Measurements from ENCODE around the gene EGFL7. TPM values are rescaled to one million over a fixed set of nuclear protein-coding genes. Genes with fewer than 3 reads are reported as not detected.

The EGFL7 gene
- total RNA-seq, 2 donors from 2014 or later, result 5.7 TPM; not detected in 1

DNA sequence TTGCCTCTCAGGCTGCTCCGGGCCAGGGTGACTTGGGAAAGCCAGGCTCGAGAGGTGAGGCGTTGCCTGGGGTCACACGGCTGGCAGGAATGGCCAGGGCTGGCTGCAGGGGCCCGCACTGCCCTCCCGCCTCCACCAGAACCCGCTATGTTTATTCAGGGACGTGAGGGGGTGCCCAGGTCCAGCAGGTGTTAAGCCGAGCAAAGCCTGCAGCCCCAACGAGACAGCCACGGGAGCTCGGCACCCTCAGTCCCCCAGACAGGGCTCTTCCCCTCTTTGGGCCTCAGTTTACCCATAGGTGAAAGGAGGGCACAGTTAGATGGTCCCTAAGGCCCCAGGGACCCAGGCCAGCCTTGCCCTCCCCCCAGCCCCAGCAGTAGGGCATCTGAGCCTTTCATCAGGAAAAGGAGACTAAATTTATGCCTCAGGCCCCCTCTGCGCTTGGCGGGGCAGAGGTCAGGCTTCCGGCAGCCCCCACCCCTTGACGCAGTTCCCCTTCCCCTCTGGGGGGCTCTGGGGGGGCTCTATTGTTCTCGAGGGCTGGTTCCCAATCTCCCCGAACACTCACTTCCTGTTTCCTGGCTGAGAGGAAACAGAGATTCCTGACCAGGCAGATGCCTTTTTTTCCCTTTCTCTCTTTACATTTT lies 7.1 kb upstream of the EGFL7 start:
- DNase-seq, result peak in 1 of 3 donors; percentile 7
- Mint-ChIP-seq H3K4me1 (peaks cover 8% of the 10 kb centered on the region), H3K27ac (no peak overlapping the region), H3K36me3 (ENCODE audit: low read depth) (peaks cover 2% of the 10 kb centered on the region), H3K4me3 (no peak overlapping the region), H3K27me3 (peaks cover 43% of the 10 kb centered on the region)
- H3K9me3 ChIP-seq (ENCODE audit: control insufficient read depth, low read length, poor library complexity, severe bottlenecking), result no peaks in the 10 kb centered on the region
- no peak for ATAC-seq

DNA sequence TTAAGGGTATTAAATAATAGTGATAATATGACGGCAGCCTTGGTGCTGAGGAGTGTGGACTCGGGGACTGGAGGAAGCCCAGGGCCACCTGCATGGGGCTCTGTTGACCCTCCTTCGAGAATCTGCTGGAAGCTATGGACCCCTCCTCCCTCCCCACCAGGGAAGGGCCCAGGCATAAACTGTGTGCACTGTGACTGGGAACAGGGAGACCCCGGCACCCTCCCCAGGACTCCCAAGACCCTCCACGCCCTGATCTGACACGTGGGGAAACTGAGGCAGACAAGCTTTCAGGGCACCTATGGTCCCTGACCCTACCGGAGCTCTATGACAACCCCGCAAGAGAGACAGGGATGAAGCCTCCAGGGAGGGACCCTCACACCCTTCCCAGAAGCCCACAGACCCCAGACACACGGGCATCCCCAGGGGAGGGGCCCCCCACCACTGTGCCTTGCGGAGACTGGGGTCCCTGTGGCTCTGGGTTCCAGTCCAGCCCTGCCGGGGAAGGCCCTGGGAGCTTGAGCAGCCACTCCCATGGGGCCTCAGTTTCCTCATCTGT lies 6.5 kb upstream of the EGFL7 start:
- no peaks in the 10 kb centered on the region for H3K9me3 ChIP-seq (ENCODE audit: control insufficient read depth, low read length, poor library complexity, severe bottlenecking)
- Mint-ChIP-seq H3K36me3 (ENCODE audit: low read depth) (peaks cover 2% of the 10 kb centered on the region), H3K4me1 (peaks cover 8% of the 10 kb centered on the region), H3K27me3 (peaks cover 43% of the 10 kb centered on the region), H3K4me3 (no peak overlapping the region), H3K27ac (no peak overlapping the region)
- ATAC-seq (no peak), DNase-seq (peak in 1 of 3 donors; percentile 8)

DNA sequence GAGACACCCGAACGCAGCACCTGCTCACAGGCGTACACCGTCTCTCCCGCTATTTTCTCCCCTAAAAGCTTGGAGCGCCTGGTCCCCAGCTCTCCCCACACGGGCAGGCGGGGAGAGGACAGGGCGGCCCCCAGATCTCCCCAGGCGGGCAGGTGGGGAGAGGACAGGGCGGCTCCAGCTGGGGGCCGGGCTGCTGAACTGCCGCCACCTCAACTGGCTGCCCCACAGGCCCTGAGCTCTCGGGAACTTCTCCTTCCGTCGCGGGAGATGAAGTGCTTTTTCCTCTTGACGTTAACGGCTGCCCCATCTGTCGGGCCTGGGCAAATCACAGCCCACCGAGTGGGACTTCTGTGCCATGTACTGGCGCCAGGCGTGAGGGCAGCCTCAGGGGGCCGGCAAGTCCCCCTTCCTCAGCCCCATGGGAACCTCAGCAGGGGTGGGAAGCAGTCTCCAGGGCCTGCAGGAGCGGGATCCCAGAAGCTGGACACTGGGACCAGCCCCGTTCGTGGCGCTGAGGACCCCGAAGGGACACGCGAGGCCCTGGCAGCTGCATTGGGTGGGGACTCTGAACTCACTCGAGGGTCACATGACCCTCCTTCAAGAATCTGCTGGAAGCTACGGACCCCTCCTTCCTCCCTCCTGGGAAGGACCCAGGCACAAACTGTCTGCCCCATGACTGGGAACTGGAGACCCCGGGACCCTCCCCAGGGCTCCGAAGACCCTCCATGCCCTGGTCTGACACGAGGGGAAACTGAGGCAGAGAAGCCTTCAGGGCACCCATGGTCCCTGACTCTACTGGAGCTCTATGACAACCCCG lies 5.7 kb upstream of the EGFL7 start:
- peaks cover 41% of the 10 kb centered on the region for H3K27me3 Mint-ChIP-seq

DNA sequence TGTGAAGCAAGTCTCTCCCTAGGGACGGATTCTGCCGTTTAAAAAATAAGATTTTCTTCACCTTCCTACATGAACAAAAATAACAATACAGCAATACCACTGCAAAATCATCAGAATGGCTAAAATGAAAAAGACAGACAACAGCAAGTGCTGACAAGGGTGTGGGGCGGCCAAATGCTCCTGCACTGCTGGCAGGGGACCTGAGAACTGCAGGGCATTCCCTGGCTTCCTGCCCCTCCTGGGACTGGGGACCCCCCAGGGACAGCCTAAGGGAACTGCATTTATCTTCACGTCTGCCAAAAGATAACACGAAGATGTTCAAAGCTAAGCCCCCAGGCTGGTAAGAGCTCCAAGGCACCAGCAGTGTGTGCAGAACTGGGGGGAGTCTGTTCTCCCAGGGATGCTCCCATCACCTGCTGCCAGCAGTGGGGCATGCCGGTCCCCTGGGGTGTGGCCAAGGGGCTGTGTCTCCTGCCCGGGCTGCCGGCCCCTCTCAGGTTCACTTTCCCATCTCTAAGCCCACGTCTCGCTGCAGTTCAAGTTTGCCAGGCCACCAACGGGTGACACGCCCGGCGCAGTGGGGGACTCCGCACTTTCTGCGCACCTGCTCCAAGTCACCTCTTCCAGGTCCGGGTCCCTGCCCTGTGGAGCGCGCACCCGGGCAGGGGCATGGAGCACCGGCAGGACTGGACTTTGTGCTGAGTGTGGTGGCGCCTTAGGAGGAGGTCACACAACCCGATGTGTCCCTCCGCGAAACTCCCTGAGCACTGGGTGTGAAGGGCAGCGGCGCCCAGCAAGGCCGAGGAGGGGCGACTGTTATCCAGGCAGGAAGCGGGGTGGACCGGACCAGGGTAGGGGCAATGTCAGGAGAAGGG lies 4.5 kb upstream of the EGFL7 start:
- Mint-ChIP-seq H3K27me3 (peaks cover 32% of the 10 kb centered on the region), H3K36me3 (ENCODE audit: low read depth) (no peaks in the 10 kb centered on the region), H3K4me1 (peaks cover 8% of the 10 kb centered on the region), H3K27ac (no peak overlapping the region), H3K4me3 (peak overlapping the region; percentile 36)
- no peaks in the 10 kb centered on the region for H3K9me3 ChIP-seq (ENCODE audit: control insufficient read depth, low read length, poor library complexity, severe bottlenecking)
- DNase-seq (no peak), ATAC-seq (no peak)

More for the DNA sequence above, 5.7 kb upstream of the EGFL7 start:
- H3K9me3 ChIP-seq (ENCODE audit: control insufficient read depth, low read length, poor library complexity, severe bottlenecking), result no peaks in the 10 kb centered on the region
- H3K36me3 Mint-ChIP-seq (ENCODE audit: low read depth), result peaks cover 2% of the 10 kb centered on the region
- ATAC-seq, result peak; percentile 33
- no peak overlapping the region for H3K27ac Mint-ChIP-seq
- DNase-seq, result no peak
- H3K4me3 Mint-ChIP-seq, result no peak overlapping the region
- H3K4me1 Mint-ChIP-seq, result peaks cover 8% of the 10 kb centered on the region

DNA sequence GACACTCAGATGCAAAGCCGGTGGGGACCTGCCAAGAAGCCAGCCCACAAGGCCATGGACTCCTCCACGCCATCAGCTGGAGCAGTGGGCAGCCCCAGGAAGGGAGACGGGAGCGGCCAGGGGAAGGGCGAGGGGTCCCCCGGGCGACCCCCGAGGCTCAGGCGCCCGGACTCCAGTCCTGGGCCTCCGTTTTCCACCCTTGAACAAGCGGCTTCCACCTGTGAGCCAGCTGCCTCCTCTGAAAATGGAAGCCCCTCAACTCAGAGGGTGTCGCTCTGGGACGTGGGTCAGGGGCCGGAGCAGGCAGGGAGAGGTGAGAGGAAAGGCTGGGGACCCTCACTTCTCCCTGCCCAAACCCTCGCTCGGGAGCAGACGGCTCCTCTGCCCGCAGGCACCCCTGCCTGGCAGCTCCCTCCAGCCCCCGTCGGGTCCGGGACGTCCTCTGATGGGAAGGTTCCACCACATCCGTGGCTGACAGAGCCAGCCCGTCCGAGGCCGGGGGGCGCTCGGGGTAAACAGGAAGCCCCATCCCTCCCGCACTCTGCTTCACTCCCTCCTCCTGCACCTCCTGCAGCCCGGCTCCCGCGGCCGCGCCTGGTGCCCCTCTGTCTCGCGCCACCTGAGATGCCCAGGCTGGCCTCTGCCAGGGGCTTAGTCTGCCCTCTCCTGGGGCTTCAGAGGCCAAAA lies 3.7 kb upstream of the EGFL7 start:
- Mint-ChIP-seq H3K4me3 (peak overlapping the region; percentile 19), H3K27ac (no peak overlapping the region), H3K27me3 (peaks cover 32% of the 10 kb centered on the region), H3K36me3 (ENCODE audit: low read depth) (no peaks in the 10 kb centered on the region), H3K4me1 (peaks cover 8% of the 10 kb centered on the region)
- ATAC-seq (peak; percentile 42), DNase-seq (no peak)
- no peaks in the 10 kb centered on the region for H3K9me3 ChIP-seq (ENCODE audit: control insufficient read depth, low read length, poor library complexity, severe bottlenecking)

DNA sequence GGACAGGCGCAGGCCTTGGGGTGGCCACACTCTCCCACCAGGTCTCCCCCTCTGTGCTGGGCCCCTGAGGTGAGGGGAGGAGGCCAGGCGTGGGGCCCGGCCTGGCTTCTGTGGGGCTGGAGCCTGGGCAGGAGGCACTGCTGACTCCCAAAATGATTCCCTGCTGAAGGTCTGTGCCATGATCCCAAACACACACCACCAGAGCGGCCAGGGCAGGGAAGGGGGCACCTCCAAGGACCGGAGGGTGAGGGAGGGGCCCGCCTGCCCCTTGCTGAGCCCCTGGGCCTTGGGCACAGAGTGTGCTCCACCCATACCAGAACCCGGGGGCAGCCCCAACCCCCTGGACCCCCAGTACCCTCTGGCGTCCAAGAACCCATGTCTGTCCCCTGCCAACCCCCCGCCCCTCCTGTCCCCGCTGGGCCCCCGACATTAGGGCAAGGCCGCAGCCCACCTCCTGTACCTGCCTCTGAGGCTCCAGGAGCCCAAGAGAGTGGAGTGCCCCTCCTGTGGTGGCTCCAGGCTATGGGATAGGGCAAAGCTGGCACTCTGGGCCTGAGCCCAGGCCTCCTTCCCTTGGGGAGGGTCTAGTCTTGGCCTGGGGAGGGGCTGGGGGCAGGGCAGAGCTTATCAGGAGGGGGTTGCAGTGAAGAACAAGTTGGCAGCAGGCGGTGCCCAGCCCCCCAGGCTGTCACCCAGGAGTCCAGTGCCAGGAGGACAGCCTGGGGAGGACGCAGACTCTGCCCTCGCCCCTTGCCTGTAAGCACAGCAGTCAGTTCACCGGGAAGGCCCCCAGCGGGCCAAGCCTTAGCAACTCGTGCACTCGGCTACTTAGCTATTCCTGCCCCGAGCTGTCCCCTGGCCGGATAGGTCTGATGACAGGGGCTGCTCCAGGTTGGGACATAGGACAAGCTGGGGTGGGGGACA lies 2.6 kb upstream of the EGFL7 start:
- H3K27me3 Mint-ChIP-seq, result peaks cover 39% of the 10 kb centered on the region
- ATAC-seq (no peak), DNase-seq (no peak)
- peaks cover 11% of the 10 kb centered on the region for H3K4me1 Mint-ChIP-seq
- H3K4me3 Mint-ChIP-seq, result no peak overlapping the region
- H3K27ac Mint-ChIP-seq, result no peak overlapping the region
- no peaks in the 10 kb centered on the region for H3K36me3 Mint-ChIP-seq (ENCODE audit: low read depth)
- no peaks in the 10 kb centered on the region for H3K9me3 ChIP-seq (ENCODE audit: control insufficient read depth, low read length, poor library complexity, severe bottlenecking)

DNA sequence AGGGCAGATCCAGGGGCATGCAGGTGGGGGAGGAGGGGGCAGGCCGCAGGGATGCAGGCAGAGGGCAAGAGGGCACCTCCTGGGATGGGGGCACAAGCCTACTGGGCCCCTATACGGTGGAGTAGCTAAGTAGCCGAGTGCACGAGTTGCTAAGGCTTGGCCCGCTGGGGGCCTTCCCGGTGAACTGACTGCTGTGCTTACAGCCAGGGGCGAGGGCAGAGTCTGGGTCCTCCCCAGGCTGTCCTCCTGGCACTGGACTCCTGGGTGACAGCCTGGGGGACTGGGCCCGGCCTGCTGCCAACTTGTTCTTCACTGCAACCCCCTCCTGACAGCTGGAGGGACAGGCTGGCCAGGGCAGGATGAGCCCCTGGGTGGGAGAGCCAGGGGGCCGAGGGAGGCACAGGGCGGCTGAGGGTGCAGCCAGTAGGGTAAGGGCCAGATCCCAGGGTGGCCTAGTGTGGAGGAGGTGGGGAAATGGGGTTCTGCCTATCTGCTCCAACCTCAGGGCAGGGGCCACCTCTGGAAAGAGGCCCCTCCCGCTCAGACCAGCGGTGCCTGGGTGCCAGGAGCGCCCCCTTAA lies 1.7 kb upstream of the EGFL7 start:
- ATAC-seq (no peak), DNase-seq (no peak)
- Mint-ChIP-seq H3K4me1 (peaks cover 12% of the 10 kb centered on the region), H3K36me3 (ENCODE audit: low read depth) (no peaks in the 10 kb centered on the region), H3K4me3 (no peak overlapping the region), H3K27me3 (peaks cover 38% of the 10 kb centered on the region), H3K27ac (no peak overlapping the region)
- no peaks in the 10 kb centered on the region for H3K9me3 ChIP-seq (ENCODE audit: control insufficient read depth, low read length, poor library complexity, severe bottlenecking)

DNA sequence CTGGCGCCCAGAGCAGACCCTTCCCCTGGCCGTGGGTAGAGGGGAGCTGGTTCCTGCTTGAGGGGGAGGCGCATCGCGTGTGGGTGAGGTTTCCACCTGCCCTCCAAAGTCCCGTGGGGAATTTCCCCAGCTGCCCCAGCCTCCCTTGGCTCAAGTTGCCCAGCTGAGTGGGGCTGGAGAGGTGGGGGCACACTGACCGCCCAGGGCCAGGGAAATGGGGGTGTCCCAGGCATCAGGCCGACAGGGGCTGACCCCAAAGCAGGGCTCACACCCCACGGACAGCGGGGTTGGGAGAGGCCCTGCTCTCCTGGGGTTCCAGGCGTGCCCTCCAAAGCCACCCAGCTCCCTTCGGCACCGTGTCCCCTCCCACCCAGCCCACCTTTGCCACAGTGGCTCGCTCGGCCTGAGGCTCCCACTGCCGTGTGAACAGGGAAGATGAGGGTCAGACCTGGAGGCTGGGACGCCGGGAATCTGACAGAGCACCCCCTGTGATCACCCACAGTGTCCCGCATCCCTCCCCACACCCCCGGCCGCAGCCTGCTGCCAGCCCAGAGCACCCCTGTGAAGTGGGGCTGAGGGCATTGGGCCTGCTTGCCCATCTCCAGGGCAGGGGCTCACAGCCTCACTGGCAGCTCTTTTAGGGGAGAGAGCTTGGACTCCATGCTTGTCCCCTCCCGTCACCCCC lies 933 bp upstream of the EGFL7 start:
- H3K4me1 Mint-ChIP-seq, result peaks cover 12% of the 10 kb centered on the region
- no peaks in the 10 kb centered on the region for H3K36me3 Mint-ChIP-seq (ENCODE audit: low read depth)
- DNase-seq (no peak), ATAC-seq (no peak)
- peaks cover 32% of the 10 kb centered on the region for H3K27me3 Mint-ChIP-seq
- no peak overlapping the region for H3K27ac Mint-ChIP-seq
- H3K9me3 ChIP-seq (ENCODE audit: control insufficient read depth, low read length, poor library complexity, severe bottlenecking), result no peaks in the 10 kb centered on the region
- no peak overlapping the region for H3K4me3 Mint-ChIP-seq

DNA sequence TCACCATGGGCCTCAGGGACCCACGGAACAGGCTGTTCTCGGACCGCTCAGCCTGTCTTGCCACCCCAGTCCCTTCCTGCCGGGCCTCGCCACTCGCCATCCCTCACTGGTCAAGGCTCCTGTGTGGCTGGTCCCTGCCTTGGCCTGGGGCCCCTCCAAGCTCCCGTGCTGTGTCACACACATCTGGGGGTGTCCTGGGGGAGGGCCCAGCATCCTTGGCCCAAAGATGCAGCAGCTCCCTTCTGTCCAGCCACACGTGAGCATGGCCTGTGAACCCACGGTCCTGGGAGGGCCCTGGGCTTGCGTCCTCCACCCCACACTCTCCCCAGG lies 425 bp upstream of the EGFL7 start:
- no peak overlapping the region for H3K4me3 Mint-ChIP-seq
- no peaks in the 10 kb centered on the region for H3K36me3 Mint-ChIP-seq (ENCODE audit: low read depth)

DNA sequence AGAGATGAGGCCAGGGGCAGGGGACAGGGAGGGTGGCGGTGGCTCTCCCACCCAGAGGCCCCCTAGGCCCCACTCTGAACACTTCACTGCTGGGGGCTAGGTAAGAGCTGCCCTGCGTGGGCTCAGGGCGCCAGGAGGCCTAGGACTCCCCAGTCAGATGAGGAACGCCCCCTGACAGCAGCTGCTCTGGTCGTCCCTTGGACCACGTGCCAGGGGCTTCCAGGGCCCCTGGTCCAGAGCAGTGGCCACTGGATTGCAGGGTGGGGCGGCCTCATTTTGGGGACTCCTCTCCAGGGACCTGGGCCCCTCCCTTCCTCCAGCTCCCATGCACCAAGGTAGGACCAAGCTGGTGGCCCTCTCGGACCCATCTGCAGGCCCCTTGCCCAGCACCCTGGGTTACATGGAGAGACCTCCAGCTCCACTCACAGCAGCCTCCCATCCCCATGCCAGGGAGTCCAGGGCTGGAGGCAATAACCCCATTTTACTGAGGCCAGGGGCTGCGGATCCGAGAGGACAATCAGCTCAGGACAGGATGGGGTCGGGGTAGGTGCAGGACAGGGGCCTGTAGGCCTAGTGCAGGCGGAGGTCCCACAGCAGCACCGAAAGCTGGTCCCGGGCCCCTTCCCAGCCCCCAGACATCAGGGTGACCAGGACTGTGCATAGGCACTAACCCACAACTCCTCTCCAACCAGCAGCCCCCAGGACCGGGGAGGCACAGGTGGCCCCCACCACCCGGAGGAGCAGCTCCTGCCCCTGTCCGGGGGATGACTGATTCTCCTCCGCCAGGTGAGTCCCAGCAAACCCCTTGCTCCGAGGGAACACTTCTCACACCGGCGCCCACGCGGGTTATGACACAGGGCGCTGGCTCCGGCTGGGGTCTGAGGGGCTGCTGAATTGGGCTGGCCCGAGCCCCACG lies 1.5 kb downstream of the EGFL7 start:
- peak overlapping the region; percentile 80 for H3K4me3 Mint-ChIP-seq
- no peaks in the 10 kb centered on the region for H3K9me3 ChIP-seq (ENCODE audit: control insufficient read depth, low read length, poor library complexity, severe bottlenecking)
- DNase-seq, result no peak
- no peaks in the 10 kb centered on the region for H3K36me3 Mint-ChIP-seq (ENCODE audit: low read depth)
- H3K4me1 Mint-ChIP-seq, result peaks cover 7% of the 10 kb centered on the region
- ATAC-seq, result no peak
- H3K27me3 Mint-ChIP-seq, result peaks cover 23% of the 10 kb centered on the region
- no peak overlapping the region for H3K27ac Mint-ChIP-seq

More for the DNA sequence above, 425 bp upstream of the EGFL7 start:
- peaks cover 12% of the 10 kb centered on the region for H3K4me1 Mint-ChIP-seq
- DNase-seq, result no peak
- no peak for ATAC-seq
- no peaks in the 10 kb centered on the region for H3K9me3 ChIP-seq (ENCODE audit: control insufficient read depth, low read length, poor library complexity, severe bottlenecking)
- peaks cover 29% of the 10 kb centered on the region for H3K27me3 Mint-ChIP-seq
- no peak overlapping the region for H3K27ac Mint-ChIP-seq
